Measurements from ENCODE around the gene FRRS1L.
A peak's percentile ranks its signal among the peaks of the same experiment; 100 is the strongest.

The FRRS1L gene

GRCh38 chr9:109101202-109101595 lies 65.8 kb downstream of the FRRS1L start:
- peak; percentile 30 for DNase-seq

GRCh38 chr9:109100543-109101201 lies 66.4 kb downstream of the FRRS1L start:
- DNase-seq, result peak; percentile 32

- DNase-seq, result no peak
Observed at GRCh38 chr9:109098960-109099308, 68.1 kb downstream of the FRRS1L start.

DNA sequence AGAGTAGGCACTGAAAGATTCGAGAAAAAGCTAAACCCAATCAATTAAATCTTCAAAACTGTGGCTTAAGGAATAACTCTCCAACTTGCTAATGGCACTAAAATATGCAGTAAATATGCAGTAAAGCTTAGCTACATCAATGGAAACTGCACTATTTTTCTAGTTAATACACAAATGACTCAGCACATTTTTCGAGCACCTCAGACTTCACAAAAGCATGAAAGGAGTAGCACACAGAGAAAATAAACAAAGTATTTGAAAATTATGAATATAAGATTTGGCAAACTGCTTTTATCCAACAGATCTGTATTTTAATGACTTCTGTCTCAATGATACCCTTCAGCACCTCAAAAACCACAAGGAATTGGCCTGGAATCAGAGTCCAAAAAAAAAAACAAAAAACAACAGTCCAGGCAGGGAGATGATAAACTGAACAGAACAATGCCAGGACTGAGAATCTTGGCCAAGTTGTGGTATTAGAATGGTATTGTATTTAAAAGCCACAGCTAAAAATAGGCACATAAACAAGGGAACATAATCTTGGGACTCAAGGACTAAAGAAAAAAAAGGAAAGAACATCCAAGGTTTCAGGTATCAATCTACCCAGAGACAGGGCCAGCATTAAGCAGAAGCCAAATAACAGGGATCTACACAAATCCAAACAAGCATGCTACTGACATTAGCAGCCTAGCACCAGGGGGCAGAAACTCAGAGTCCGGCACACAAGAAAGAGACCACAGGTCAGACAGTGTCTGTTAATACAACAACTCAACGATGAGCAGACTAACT lies 68.7 kb downstream of the FRRS1L start:
- DNase-seq, result peak; percentile 55

GRCh38 chr9:109097146-109097545 lies 69.9 kb downstream of the FRRS1L start:
- no peak for DNase-seq

- no peak for DNase-seq
Observed at GRCh38 chr9:109095321-109095720, 71.7 kb downstream of the FRRS1L start.

- DNase-seq, result no peak
Observed at GRCh38 chr9:109094268-109094667, 72.8 kb downstream of the FRRS1L start.

- DNase-seq, result no peak
Observed at GRCh38 chr9:109092587-109092986, 74.5 kb downstream of the FRRS1L start.

GRCh38 chr9:109092051-109092580 lies 74.9 kb downstream of the FRRS1L start:
- DNase-seq, result peak; percentile 81

GRCh38 chr9:109088221-109088620 lies 78.8 kb downstream of the FRRS1L start:
- no peak for DNase-seq

- no peak for DNase-seq
Observed at GRCh38 chr9:109087795-109088194, 79.3 kb downstream of the FRRS1L start.

GRCh38 chr9:109086221-109086620 lies 80.8 kb downstream of the FRRS1L start:
- no peak for DNase-seq

DNA sequence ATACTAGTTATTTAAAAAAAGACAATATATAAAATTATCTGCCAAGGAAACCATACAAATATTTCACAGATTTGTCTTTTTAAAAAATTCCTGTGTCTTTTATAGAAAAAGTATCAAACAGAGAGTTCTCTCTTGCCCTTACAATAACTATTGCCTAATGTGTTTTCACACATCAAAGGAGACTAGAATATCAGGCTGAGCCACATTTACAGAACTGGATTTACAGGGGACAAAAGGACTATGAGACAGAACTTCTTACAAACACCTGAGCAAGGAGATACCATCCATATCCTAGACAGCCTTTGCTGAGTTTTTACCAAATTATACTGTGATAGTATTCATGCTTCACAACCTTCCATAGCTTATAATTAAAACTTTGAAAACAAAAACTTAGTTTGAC lies 81.5 kb downstream of the FRRS1L start:
- DNase-seq, result no peak

DNA sequence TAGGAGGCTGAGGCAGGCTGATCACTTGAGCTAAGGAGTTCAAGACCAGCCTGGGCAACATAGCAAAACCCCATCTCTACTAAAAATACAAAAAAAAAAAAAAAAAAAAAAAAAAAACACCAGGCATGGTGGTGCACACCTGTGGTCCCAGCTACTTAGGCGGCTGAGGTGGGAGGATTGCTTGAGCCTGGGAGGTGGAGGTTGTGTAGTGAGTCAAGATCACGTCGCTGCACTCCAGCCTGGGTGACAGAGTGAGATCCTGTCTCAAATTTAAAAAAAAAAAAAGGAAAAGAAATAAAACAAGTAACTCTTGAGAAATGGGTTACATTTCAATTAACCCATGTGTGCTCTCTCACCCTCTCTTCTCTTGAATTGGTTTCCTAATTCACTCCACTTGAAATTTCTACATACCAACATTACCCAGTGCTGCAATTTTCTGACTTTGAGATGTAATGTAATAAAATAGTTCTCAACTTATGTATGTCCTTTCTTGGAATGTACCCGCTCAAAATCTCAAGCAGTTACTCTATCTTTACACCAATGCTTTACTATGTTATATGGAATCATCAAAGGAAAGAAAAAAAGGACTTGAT lies 83.1 kb downstream of the FRRS1L start:
- DNase-seq, result no peak

- DNase-seq, result no peak
Observed at GRCh38 chr9:109083141-109083540, 83.9 kb downstream of the FRRS1L start.

GRCh38 chr9:109082091-109082620 lies 84.9 kb downstream of the FRRS1L start:
- DNase-seq, result no peak

Data from activated CD4-positive, alpha-beta T cell treated with anti-CD3 and anti-CD28 coated beads, Interleukin-2, Interleukin-6, amounts not matched to agents 100 ng/mL and 50 ng/mL, durations not matched to agents 16 hours and 8 hours (primary cell).